ENCODE measurements around the gene C13orf46. TPM values are rescaled to one million over a fixed set of nuclear protein-coding genes. Genes with fewer than 3 reads are reported as not detected.

The C13orf46 gene
- total and polyA plus RNA-seq, 4 donors = 0.10 to 0.17 TPM; not detected in 2

DNA sequence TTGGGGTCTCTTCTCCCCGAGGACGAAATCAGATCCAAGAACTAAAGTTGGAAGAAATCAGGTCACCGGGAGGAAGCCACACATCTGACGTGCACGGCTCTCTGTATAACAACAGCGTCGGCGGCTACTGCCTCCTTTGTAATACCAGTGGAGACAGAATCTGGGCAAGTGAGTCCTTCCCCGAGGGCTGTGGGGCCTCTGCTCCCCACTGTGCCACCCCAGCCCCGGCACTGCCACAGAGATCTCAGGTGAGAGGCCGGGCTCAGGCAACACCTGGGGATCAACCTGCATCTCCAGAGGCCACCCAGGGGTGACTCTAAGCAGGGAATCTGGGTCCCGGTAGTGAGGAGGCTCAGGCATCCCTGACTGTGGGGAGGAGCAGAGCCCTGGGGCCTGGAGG, 33.7 kb upstream of the C13orf46 start:
- H3K9ac ChIP-seq (ENCODE audit: low read depth in 1 of 2, low read length in 2 of 2) = no peak overlapping the region
- no peak overlapping the region for H3K4me3 ChIP-seq (ENCODE audit: low read depth in 1 of 3, low read length in 3 of 3)
- no peaks in the 10 kb centered on the region for H3K4me1 ChIP-seq (ENCODE audit: control insufficient read depth in 4 of 4, insufficient read depth in 4 of 4, low read length in 3 of 4)
- 85% methylated on average over 12 of the region's 12 CpGs for WGBS
- H3K9me3 ChIP-seq (ENCODE audit: control insufficient read depth in 4 of 4, low read length in 3 of 4) = no peaks in the 10 kb centered on the region
- TF ChIP-seq FOXA1 (IDR thresholded peaks at IDR 0.05) (no peak), HNF4G (IDR thresholded peaks at IDR 0.05) (no peak), RAD21 (IDR thresholded peaks at IDR 0.05) (no peak)
- no peaks in the 10 kb centered on the region for H3K27me3 ChIP-seq (ENCODE audit: control insufficient read depth in 4 of 4, insufficient read depth in 4 of 4, low read length in 3 of 4)
- DNase-seq (ENCODE audit: low spot score) = no peak
- H3K36me3 ChIP-seq (ENCODE audit: control insufficient read depth in 4 of 4, insufficient read depth in 3 of 4, low read depth in 1 of 4, low read length in 3 of 4) = peaks cover 0 to 5% (median 0%) of the 10 kb centered on the region in 4 donors
- no peak overlapping the region for H3K27ac ChIP-seq (ENCODE audit: low read depth in 1 of 2, low read length in 2 of 2)

DNA sequence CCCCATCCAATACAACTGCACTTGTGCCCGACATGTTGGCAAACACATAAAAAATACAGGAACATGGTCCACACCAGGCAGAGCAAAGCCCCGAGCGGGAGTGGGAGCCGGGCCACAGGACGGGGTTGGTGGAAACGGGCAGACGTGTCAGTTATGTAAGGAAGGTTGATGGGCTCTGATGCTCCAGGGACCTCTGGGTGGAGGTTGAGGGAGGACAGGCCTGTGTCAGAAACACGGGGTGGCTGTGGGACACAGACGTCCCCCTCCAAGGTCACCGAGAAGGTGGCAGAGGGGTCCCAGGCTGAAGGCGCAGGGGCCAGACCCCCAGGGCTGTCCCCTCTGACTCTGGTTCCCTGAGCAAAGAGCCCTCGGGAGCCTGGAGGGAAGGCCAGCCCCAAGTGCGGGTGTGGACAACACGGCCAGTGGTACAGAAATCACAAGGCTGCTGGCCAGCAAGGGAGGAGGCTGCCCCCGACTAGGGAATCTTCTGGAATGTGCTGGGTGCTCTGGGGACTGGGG, 31.4 kb upstream of the C13orf46 start:
- Histone ChIP-seq H3K9me3 (ENCODE audit: control insufficient read depth in 4 of 4, low read length in 3 of 4) (no peaks in the 10 kb centered on the region), H3K36me3 (ENCODE audit: control insufficient read depth in 4 of 4, insufficient read depth in 3 of 4, low read depth in 1 of 4, low read length in 3 of 4) (peaks cover 0 to 2% (median 0%) of the 10 kb centered on the region in 4 donors), H3K4me3 (ENCODE audit: low read depth in 1 of 3, low read length in 3 of 3) (no peak overlapping the region), H3K27ac (ENCODE audit: low read depth in 1 of 2, low read length in 2 of 2) (no peak overlapping the region), H3K27me3 (ENCODE audit: control insufficient read depth in 4 of 4, insufficient read depth in 4 of 4, low read length in 3 of 4) (no peaks in the 10 kb centered on the region), H3K4me1 (ENCODE audit: control insufficient read depth in 4 of 4, insufficient read depth in 4 of 4, low read length in 3 of 4) (no peaks in the 10 kb centered on the region), H3K9ac (ENCODE audit: low read depth in 1 of 2, low read length in 2 of 2) (no peak overlapping the region)
- TF ChIP-seq, protein P1, sequence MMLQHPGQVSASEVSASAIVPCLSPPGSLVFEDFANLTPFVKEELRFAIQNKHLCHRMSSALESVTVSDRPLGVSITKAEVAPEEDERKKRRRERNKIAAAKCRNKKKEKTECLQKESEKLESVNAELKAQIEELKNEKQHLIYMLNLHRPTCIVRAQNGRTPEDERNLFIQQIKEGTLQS (IDR thresholded peaks at IDR 0.05) = no peak
- TF ChIP-seq JUND (IDR thresholded peaks at IDR 0.05) = no peak
- no peak for TF ChIP-seq TAF1 (conservative IDR thresholded peaks at IDR 0.05)
- no peak for TF ChIP-seq GABPA (IDR thresholded peaks at IDR 0.05 in 1 of 2, conservative IDR thresholded peaks at IDR 0.05 in 1 of 2)
- no peak for TF ChIP-seq SP1 (IDR thresholded peaks at IDR 0.05)
- no peak for DNase-seq (ENCODE audit: low spot score)
- 86% methylated on average over 15 of the region's 15 CpGs for WGBS

DNA sequence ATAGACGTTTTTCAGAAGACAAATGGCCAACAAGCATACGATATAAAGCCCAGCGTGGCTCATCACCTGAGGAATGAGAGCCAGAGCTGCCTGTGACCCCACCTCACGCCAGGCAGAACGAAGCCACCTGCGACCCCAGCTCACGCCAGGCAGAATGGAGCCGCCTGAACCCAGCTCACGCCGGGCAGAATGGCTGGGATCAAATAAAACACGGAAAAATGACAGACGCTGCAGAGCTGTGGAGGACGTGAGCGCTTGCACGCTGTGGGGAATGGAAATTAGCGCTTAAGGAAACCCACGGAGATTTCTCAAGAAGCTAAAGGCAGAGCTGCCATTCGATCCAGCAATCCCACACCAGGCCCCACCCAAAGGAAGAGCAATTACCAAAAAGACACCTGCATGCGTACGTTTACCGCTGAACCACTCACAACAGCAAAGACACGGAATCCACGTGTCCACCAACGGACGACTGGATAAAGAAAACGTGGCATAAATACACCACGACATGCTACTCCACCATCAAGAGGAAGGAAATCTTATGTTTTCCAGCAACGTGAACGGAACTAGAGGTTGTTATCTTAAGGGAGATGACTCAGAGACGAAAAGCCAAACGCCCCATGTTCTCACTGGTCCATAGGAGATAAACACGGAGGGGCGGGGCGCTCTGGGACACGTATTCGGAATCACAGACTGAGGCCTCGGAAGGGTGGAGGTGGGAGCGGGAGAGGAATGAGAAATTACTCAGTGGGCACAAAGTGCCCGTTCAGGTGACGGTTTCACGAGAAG, 30.7 kb upstream of the C13orf46 start:
- 85% methylated on average over 41 of the region's 41 CpGs for WGBS
- no peaks in the 10 kb centered on the region for H3K4me1 ChIP-seq (ENCODE audit: control insufficient read depth in 4 of 4, insufficient read depth in 4 of 4, low read length in 3 of 4)
- DNase-seq (ENCODE audit: low spot score) = no peak
- H3K27me3 ChIP-seq (ENCODE audit: control insufficient read depth in 4 of 4, insufficient read depth in 4 of 4, low read length in 3 of 4) = no peaks in the 10 kb centered on the region
- H3K9me3 ChIP-seq (ENCODE audit: control insufficient read depth in 4 of 4, low read length in 3 of 4) = no peaks in the 10 kb centered on the region
- TF ChIP-seq HNF4A (conservative IDR thresholded peaks at IDR 0.05) = no peak
- TF ChIP-seq RAD21 (IDR thresholded peaks at IDR 0.05) = no peak
- no peak for TF ChIP-seq JUND (IDR thresholded peaks at IDR 0.05)
- TF ChIP-seq HNF4G (IDR thresholded peaks at IDR 0.05) = no peak
- TF ChIP-seq EGR1 (IDR thresholded peaks at IDR 0.05; ENCODE audit: low read depth in 2 of 2) = no peak
- peaks cover 0 to 2% (median 0%) of the 10 kb centered on the region in 4 donors for H3K36me3 ChIP-seq (ENCODE audit: control insufficient read depth in 4 of 4, insufficient read depth in 3 of 4, low read depth in 1 of 4, low read length in 3 of 4)
- H3K27ac ChIP-seq (ENCODE audit: low read depth in 1 of 2, low read length in 2 of 2) = no peak overlapping the region
- H3K4me3 ChIP-seq (ENCODE audit: low read depth in 1 of 3, low read length in 3 of 3) = no peak overlapping the region
- no peak overlapping the region for H3K9ac ChIP-seq (ENCODE audit: low read depth in 1 of 2, low read length in 2 of 2)

DNA sequence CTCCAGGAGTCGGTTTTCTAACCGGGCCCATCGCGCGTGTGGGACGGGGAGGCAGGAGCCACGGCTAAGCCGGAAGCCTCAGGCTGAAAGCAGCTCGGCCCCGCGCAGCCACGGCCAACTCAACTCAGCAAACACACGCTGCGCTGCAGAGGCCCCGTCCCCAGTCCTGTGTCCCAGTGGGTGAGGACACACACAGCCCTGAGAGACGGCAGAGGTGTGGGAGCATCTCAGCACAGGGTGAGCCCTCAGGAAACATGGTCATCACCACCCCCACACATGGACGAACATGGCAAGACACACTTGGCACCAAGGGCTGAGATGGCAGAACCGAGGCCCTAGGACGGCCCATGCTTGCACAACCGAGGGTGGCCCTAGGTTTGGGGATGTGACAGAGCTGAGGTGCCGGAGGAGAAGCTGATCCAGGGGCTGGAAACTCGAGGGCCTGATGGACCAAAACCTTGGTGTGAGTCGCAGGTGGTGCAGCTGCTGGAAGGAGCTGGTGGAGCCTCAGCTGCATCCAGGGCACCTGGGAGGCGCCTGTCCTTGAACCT, 29.0 kb upstream of the C13orf46 start:
- 86% methylated on average over 24 of the region's 24 CpGs for WGBS
- no peaks in the 10 kb centered on the region for H3K36me3 ChIP-seq (ENCODE audit: control insufficient read depth in 4 of 4, insufficient read depth in 3 of 4, low read depth in 1 of 4, low read length in 3 of 4)
- TF ChIP-seq, protein P2, sequence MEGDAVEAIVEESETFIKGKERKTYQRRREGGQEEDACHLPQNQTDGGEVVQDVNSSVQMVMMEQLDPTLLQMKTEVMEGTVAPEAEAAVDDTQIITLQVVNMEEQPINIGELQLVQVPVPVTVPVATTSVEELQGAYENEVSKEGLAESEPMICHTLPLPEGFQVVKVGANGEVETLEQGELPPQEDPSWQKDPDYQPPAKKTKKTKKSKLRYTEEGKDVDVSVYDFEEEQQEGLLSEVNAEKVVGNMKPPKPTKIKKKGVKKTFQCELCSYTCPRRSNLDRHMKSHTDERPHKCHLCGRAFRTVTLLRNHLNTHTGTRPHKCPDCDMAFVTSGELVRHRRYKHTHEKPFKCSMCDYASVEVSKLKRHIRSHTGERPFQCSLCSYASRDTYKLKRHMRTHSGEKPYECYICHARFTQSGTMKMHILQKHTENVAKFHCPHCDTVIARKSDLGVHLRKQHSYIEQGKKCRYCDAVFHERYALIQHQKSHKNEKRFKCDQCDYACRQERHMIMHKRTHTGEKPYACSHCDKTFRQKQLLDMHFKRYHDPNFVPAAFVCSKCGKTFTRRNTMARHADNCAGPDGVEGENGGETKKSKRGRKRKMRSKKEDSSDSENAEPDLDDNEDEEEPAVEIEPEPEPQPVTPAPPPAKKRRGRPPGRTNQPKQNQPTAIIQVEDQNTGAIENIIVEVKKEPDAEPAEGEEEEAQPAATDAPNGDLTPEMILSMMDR (IDR thresholded peaks at IDR 0.05; ENCODE audit: low read depth, low read length, missing input control) = no peak
- TF ChIP-seq FOXA2 (IDR thresholded peaks at IDR 0.05) = no peak
- TF ChIP-seq, protein P3, sequence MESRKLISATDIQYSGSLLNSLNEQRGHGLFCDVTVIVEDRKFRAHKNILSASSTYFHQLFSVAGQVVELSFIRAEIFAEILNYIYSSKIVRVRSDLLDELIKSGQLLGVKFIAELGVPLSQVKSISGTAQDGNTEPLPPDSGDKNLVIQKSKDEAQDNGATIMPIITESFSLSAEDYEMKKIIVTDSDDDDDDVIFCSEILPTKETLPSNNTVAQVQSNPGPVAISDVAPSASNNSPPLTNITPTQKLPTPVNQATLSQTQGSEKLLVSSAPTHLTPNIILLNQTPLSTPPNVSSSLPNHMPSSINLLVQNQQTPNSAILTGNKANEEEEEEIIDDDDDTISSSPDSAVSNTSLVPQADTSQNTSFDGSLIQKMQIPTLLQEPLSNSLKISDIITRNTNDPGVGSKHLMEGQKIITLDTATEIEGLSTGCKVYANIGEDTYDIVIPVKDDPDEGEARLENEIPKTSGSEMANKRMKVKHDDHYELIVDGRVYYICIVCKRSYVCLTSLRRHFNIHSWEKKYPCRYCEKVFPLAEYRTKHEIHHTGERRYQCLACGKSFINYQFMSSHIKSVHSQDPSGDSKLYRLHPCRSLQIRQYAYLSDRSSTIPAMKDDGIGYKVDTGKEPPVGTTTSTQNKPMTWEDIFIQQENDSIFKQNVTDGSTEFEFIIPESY (IDR thresholded peaks at IDR 0.05) = no peak
- no peak for TF ChIP-seq SP1 (IDR thresholded peaks at IDR 0.05)
- TF ChIP-seq RAD21 (IDR thresholded peaks at IDR 0.05) = no peak
- TF ChIP-seq, protein P1 (IDR thresholded peaks at IDR 0.05) = no peak
- no peak for TF ChIP-seq FOXA1 (IDR thresholded peaks at IDR 0.05)
- TF ChIP-seq, protein P4, sequence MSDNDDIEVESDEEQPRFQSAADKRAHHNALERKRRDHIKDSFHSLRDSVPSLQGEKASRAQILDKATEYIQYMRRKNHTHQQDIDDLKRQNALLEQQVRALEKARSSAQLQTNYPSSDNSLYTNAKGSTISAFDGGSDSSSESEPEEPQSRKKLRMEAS (IDR thresholded peaks at IDR 0.05) = no peak
- TF ChIP-seq YY1 (IDR thresholded peaks at IDR 0.05) = no peak
- no peak for TF ChIP-seq HNF4G (IDR thresholded peaks at IDR 0.05)

More for the DNA sequence above, 29.0 kb upstream of the C13orf46 start:
- H3K4me3 ChIP-seq (ENCODE audit: low read depth in 1 of 3, low read length in 3 of 3) = no peak overlapping the region
- H3K9me3 ChIP-seq (ENCODE audit: control insufficient read depth in 4 of 4, low read length in 3 of 4) = no peaks in the 10 kb centered on the region
- H3K27ac ChIP-seq (ENCODE audit: low read depth in 1 of 2, low read length in 2 of 2) = no peak overlapping the region
- H3K9ac ChIP-seq (ENCODE audit: low read depth in 1 of 2, low read length in 2 of 2) = no peak overlapping the region
- no peaks in the 10 kb centered on the region for H3K27me3 ChIP-seq (ENCODE audit: control insufficient read depth in 4 of 4, insufficient read depth in 4 of 4, low read length in 3 of 4)
- no peaks in the 10 kb centered on the region for H3K4me1 ChIP-seq (ENCODE audit: control insufficient read depth in 4 of 4, insufficient read depth in 4 of 4, low read length in 3 of 4)
- DNase-seq (ENCODE audit: low spot score) = no peak
